Gastrocnemius medialis (tissue), 4 donors: Measurements from ENCODE around the gene KATNIP.

Experiments used
- POLR2A ChIP-seq, 2 donors: fragments of 450-650 bp; IDR thresholded peaks; one replicate each; pipeline ENCODE4 v1.6.1; 2017; ENCODE audit warnings: antibody characterized with exemption in 2 of 2, mild to moderate bottlenecking in 2 of 2, moderate library complexity in 2 of 2
- TF ChIP-seq, protein P1 (sequence below), 5 experiments: fragments of 450-650 bp in 3 of 5; fragments of 200-600 bp in 2 of 5; sonication (generic) in 2 of 5; IDR thresholded peaks in 4 of 5; conservative IDR thresholded peaks in 1 of 5; 1 replicate in 4 of 5; 2 replicates in 1 of 5; pipeline ENCODE4 v1.5.1; 2016 to 2019; ENCODE audit warnings: antibody characterized with exemption in 5 of 5, mild to moderate bottlenecking in 3 of 5, moderate library complexity in 3 of 5

DNA sequence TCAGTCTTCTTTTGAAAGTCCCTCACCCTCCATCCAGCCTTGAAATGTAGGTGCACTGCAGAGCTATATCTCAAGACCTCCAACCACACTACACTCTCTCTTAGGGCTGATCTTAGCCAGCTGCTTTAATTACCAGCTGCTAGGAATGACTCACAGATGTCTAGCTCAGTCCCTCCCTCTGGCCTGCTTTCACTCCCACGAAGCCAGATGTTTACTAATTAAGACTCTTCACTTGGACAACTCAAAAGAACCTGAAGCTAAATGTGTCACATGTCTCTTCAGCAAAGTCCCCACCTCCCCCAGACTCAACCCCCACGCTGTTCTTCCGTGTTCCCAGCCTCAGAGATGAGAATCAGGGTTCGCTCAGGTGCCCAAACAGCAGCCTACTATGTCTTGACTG is 2.8 kb upstream of the KATNIP start:
- TF ChIP-seq, protein P1, sequence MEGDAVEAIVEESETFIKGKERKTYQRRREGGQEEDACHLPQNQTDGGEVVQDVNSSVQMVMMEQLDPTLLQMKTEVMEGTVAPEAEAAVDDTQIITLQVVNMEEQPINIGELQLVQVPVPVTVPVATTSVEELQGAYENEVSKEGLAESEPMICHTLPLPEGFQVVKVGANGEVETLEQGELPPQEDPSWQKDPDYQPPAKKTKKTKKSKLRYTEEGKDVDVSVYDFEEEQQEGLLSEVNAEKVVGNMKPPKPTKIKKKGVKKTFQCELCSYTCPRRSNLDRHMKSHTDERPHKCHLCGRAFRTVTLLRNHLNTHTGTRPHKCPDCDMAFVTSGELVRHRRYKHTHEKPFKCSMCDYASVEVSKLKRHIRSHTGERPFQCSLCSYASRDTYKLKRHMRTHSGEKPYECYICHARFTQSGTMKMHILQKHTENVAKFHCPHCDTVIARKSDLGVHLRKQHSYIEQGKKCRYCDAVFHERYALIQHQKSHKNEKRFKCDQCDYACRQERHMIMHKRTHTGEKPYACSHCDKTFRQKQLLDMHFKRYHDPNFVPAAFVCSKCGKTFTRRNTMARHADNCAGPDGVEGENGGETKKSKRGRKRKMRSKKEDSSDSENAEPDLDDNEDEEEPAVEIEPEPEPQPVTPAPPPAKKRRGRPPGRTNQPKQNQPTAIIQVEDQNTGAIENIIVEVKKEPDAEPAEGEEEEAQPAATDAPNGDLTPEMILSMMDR (IDR thresholded peaks at IDR 0.05 in 4 of 5, conservative IDR thresholded peaks at IDR 0.05 in 1 of 5), result no peak
- TF ChIP-seq POLR2A (IDR thresholded peaks at IDR 0.05), result no peak
